Immature natural killer cell (primary cell): ENCODE measurements around the gene XIRP1. TPM values are rescaled to one million over a fixed set of nuclear protein-coding genes. Genes with fewer than 3 reads are reported as not detected.

ENCODE experiments used
- DNase-seq, 3 donors: peaks; one replicate each; pipeline ENCODE4 v3.0.0; 2022; ENCODE audit warnings: mixed read lengths in 1 of 3
- H3K27ac Mint-ChIP-seq, 6 donors: one replicate each; pipeline ENCODE4 v1.8.0; 2020; ENCODE audit warnings: mixed read lengths in 6 of 6, mild to moderate bottlenecking in 5 of 6, inconsistent platforms in 4 of 6, moderate library complexity in 3 of 6
- H3K27me3 Mint-ChIP-seq, 3 donors: one replicate each; pipeline ENCODE4 v1.8.0; 2020 to 2021; ENCODE audit warnings: low read depth in 3 of 3, mild to moderate bottlenecking in 3 of 3, mixed read lengths in 3 of 3, moderate library complexity in 3 of 3, inconsistent platforms in 1 of 3
- H3K36me3 Mint-ChIP-seq, 3 donors: one replicate each; pipeline ENCODE4 v1.8.0; 2020; ENCODE audit warnings: mixed read lengths in 3 of 3, inconsistent platforms in 2 of 3, mild to moderate bottlenecking in 2 of 3
- H3K4me1 Mint-ChIP-seq, 2 donors: one replicate each; pipeline ENCODE4 v1.8.0; 2020; ENCODE audit warnings: inconsistent platforms in 2 of 2, mild to moderate bottlenecking in 2 of 2, mixed read lengths in 2 of 2, moderate library complexity in 1 of 2
- H3K4me3 Mint-ChIP-seq, 5 donors: one replicate each; pipeline ENCODE4 v1.8.0; 2020; ENCODE audit warnings: mild to moderate bottlenecking in 5 of 5, mixed read lengths in 5 of 5, inconsistent platforms in 3 of 5, moderate library complexity in 3 of 5
- H3K9me3 Mint-ChIP-seq, 6 donors: one replicate each; pipeline ENCODE4 v1.8.0; 2020; ENCODE audit warnings: mild to moderate bottlenecking in 6 of 6, mixed read lengths in 6 of 6, inconsistent platforms in 4 of 6, moderate library complexity in 3 of 6
- polyA plus RNA-seq, 3 donors: library from polyadenylated mRNA; unstranded; fragments of 300-500 nt; fragmentation: Illumina TruSeq; gene quantifications; one replicate each; pipeline ENCODE4 v1.2.3, GENCODE V29; 2021

The XIRP1 gene
- polyA plus RNA-seq, 3 donors from 2014 or later, result 0.03 to 0.27 TPM; not detected in 1

DNA sequence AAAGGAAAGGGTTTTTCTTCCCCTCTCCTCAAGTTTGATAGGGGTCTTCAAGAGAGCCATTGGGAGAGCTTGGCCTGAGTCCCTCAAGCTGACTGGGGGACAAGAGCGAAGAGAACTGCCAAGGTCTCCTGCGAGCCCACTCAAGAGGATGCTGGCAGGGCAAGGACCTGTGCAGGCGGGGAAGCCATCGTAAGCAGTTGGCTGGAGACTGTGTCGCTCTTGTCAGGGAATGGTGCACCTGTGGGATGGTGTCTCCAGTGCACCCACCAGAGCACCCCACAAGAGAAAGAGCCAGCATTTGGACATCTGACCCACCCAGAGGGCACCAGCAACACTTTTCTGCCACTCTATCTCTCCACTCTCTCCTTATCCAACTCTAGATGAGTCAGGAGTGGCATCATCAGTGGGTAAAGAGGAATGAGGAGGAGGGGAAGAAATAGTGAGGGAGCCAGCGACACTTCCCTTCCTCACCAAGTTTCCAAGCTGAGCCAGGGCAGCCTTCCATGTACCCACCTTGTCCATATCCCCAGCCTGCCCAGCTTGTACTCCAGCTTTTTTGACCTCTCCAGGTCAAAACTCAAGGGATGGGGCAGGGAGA, 13.6 kb upstream of the XIRP1 start:
- DNase-seq, result no peak
- Mint-ChIP-seq H3K4me3 (no peak overlapping the region), H3K9me3 (no peaks in the 10 kb centered on the region), H3K36me3 (peaks cover 0 to 13% (median 7%) of the 10 kb centered on the region in 3 donors), H3K27me3 (peaks cover 0 to 3% (median 3%) of the 10 kb centered on the region in 3 donors), H3K4me1 (peaks cover 34 to 42% of the 10 kb centered on the region in 2 donors), H3K27ac (peak overlapping the region in 3 of 6 donors; percentile 2 to 66 (median 38))

DNA sequence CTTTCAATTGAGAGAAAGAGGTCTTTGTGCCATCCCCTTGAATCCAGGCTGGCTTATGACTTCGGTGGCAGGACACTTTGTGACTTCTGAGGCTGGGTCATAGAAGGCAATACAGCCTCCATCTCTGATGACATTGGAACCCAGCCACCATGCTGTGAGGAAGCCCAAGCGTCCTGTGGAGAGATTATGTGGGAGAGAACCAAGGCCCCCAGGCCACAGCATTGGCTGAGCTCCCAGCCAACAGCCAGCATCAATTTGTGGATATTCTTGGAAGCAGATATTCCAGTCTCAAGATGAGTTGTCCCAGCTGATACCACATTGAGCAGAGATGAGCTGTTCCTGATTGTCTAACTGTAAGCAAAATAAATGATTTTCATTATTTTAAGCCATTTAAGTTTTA, 12.7 kb upstream of the XIRP1 start:
- no peak for DNase-seq
- H3K4me1 Mint-ChIP-seq, result peaks cover 26 to 35% of the 10 kb centered on the region in 2 donors
- H3K9me3 Mint-ChIP-seq, result no peaks in the 10 kb centered on the region
- H3K27me3 Mint-ChIP-seq, result peaks cover 0 to 3% (median 3%) of the 10 kb centered on the region in 3 donors
- no peak overlapping the region for H3K4me3 Mint-ChIP-seq
- peaks cover 0 to 13% (median 4%) of the 10 kb centered on the region in 3 donors for H3K36me3 Mint-ChIP-seq
- H3K27ac Mint-ChIP-seq, result no peak overlapping the region

DNA sequence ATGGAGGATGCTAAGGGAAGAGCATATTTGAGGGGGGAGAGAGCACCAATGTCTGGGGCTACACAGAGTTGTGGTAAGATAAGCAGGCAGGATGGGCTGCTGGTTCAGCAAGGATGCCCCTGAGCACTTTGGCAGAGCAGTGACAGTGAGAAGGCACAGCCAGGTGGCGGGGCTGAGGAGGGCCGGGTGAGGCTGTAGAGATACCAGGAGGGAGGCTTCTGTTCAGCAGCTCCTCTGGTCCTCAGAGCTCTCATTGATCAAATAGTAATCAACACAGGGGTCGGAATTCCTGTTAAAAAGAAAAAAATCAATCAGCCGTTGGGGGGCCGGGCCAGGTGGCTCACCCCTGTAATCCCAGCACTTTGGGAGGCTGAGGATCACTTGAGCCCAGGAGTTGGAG, 11.5 kb upstream of the XIRP1 start:
- H3K4me3 Mint-ChIP-seq, result no peak overlapping the region
- peaks cover 13 to 22% of the 10 kb centered on the region in 2 donors for H3K4me1 Mint-ChIP-seq

DNA sequence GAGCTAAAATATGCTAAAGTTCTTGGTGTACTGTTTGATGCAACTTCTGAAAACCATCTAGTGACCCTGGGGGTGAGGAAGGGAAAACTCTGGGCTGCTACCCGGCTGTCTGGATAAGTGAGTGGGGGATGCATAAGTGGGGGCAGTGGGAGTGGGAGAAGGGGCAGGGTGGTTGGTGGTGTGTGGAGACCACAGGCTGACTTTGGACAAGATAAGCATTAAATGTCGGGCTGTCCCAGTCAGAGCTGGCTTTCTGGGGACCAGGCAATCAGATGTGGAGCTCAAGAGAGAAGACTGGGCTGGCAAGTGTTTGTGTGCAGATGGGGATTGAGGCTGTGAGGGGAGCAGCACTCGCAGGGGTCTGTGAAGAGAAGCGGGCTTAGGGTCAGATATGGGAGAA, 11.0 kb upstream of the XIRP1 start:
- peaks cover 9 to 18% of the 10 kb centered on the region in 2 donors for H3K4me1 Mint-ChIP-seq
- DNase-seq, result no peak
- H3K27me3 Mint-ChIP-seq, result peaks cover 0 to 3% (median 0%) of the 10 kb centered on the region in 3 donors
- peak overlapping the region in 1 of 6 donors; percentile 28 for H3K27ac Mint-ChIP-seq
- no peaks in the 10 kb centered on the region for H3K9me3 Mint-ChIP-seq
- H3K36me3 Mint-ChIP-seq, result peaks cover 0 to 10% (median 3%) of the 10 kb centered on the region in 3 donors
- H3K4me3 Mint-ChIP-seq, result no peak overlapping the region

More for the DNA sequence above, 11.5 kb upstream of the XIRP1 start:
- no peaks in the 10 kb centered on the region for H3K9me3 Mint-ChIP-seq
- DNase-seq, result no peak
- H3K27ac Mint-ChIP-seq, result peak overlapping the region in 1 of 6 donors; percentile 28
- peaks cover 0 to 10% (median 3%) of the 10 kb centered on the region in 3 donors for H3K36me3 Mint-ChIP-seq
- H3K27me3 Mint-ChIP-seq, result peaks cover 0 to 3% (median 3%) of the 10 kb centered on the region in 3 donors

DNA sequence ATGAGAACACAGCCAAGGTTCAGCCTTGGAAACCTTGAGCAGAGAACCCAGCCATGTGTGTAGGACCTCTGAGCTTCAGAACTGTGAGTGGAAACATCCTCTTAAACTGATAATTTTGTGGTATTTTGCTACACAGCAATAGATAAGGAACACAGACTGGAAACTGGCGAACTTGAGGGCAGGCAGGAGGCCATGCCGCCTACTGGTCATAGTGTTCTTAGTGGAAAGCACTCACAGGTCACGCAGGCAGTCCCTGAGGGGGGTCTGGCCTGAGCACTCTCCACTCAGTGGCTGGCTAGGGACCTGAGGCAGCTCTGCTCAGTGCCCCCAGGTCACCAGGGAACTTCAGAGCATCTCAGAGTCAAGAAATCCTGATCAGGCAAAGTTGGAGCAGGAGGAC, 9.7 kb upstream of the XIRP1 start:
- Mint-ChIP-seq H3K4me3 (no peak overlapping the region), H3K27ac (no peak overlapping the region), H3K27me3 (no peaks in the 10 kb centered on the region), H3K9me3 (no peaks in the 10 kb centered on the region), H3K4me1 (peaks cover 0 to 8% of the 10 kb centered on the region in 2 donors), H3K36me3 (peaks cover 0 to 10% (median 3%) of the 10 kb centered on the region in 3 donors)
- no peak for DNase-seq

DNA sequence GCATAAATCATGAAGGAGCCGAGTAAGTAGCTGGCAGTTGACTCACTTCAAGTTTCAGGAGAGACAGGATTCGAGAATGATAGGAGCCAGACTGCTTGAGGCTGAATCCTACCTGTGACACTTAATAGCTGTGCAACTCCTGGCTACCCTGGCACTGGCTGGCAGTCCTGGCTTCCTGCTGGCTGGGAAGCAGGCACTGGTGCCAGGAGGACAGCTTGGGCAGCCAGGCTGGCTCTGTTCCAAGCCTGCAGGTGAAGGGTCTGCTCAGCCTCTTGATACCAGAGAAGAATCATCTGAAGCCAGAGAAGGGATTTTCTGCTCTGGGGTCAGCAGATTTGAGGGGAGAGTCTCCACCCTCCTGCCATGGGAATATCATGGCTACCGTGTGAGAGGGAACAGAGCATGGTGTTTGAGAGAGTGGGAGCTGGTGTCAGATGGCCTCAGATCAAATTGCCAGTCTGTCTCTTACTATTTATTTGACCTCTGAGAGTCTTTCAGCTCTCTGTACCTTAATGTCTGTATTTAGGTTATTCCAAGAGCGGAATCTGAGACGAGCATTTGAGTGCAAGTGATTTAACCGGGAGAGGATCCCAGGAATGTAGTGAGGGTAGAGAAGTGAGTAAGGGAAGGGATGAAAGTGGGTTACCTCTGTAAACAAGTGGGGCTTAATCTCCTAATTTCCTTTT, 4.4 kb upstream of the XIRP1 start:
- Mint-ChIP-seq H3K9me3 (no peaks in the 10 kb centered on the region), H3K36me3 (no peaks in the 10 kb centered on the region), H3K27ac (peak overlapping the region in 1 of 6 donors; percentile 43), H3K27me3 (peaks cover 0 to 2% (median 0%) of the 10 kb centered on the region in 3 donors), H3K4me1 (peaks cover 12% of the 10 kb centered on the region in 2 donors), H3K4me3 (no peak overlapping the region)
- DNase-seq, result no peak

DNA sequence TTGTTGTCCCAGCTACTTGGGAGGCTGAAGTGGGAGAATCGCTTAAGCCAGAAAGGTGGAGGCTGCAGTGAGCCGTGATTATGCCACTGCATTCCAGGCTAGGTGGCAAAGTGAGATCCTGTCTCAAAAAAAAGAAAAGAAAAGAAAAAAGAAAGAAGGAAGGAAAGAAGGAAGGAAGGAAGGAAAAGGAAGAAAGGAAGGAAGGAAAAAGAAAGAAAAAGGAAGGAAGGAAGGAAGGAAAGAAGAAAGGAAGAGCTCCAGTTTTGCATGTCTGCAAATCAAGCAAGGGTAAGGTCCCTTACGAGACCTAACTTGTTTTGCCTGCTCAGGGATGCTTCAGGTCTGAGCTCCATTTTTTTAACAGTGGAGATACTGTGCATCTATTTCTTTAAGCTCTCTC, 3.6 kb upstream of the XIRP1 start:
- Mint-ChIP-seq H3K4me3 (no peak overlapping the region), H3K27me3 (peaks cover 0 to 2% (median 0%) of the 10 kb centered on the region in 3 donors), H3K27ac (no peak overlapping the region), H3K36me3 (no peaks in the 10 kb centered on the region), H3K4me1 (peaks cover 10 to 14% of the 10 kb centered on the region in 2 donors), H3K9me3 (no peaks in the 10 kb centered on the region)
- DNase-seq, result no peak

DNA sequence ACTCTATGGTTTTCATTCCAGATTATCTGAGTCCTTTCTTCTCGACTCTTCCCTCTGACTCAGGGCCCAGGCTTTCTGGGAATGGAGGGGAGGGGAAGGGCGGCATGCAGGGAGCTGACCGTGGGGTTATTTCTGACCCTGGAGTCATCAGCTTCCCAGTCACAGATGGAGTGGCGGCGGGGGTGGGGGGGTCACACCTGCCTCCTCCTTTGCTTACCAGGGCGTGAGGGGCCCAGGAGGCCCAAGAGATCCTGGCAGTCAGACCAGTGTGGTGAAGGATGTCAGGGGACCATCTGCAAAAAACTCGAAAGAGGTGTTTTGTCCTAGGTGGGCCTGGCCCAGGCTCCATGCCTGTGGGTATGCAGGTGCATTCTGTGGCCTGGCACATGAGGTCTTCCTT, 996 bp upstream of the XIRP1 start:
- Mint-ChIP-seq H3K36me3 (no peaks in the 10 kb centered on the region), H3K9me3 (no peaks in the 10 kb centered on the region), H3K27me3 (peaks cover 0 to 2% (median 0%) of the 10 kb centered on the region in 3 donors), H3K27ac (peak overlapping the region in 1 of 6 donors; percentile 67), H3K4me3 (no peak overlapping the region), H3K4me1 (peaks cover 23 to 28% of the 10 kb centered on the region in 2 donors)
- DNase-seq, result no peak

DNA sequence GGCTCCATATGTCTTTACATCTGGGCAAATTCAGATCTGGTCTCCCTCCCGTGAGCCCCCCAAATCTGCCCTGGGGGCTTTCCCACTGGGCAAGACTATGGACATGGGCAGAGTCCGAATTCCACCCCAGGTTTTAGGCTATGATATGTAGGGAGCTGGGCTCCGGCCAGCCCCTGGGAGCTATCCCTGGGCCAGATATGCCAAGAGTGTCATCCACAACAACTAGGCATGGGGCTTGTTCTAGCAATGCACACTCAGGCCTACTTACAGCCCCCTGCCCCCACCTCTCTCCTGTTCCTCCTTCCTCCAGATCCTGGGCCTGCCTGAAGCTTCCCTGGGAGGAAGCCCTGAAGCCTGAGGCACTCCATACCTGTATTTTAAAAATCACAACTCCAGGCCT, 622 bp downstream of the XIRP1 start:
- Mint-ChIP-seq H3K9me3 (no peaks in the 10 kb centered on the region), H3K4me3 (no peak overlapping the region), H3K36me3 (no peaks in the 10 kb centered on the region), H3K4me1 (peaks cover 23 to 28% of the 10 kb centered on the region in 2 donors), H3K27me3 (peaks cover 0 to 2% (median 0%) of the 10 kb centered on the region in 3 donors), H3K27ac (peak overlapping the region in 2 of 6 donors; percentile 4 to 45)
- DNase-seq, result no peak

DNA sequence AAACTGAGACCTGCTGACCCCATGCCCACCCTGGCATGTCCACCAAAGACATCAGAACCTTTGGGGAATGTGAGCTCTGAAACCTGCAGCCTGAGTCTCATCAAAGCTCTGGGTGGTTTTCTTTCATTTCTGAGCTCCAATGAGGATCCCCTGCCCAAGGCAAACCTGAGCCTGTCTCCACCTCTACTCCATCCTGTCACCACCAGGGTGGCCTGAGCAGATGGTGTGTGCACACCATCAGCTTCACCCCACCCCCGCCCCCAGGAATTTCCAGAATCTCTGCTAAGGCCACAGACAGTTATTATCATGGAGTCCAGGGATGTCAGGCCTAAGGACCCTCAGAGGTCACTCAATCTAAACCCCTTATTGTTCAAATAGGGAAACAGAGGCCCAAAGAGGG, 1.3 kb downstream of the XIRP1 start:
- no peaks in the 10 kb centered on the region for H3K36me3 Mint-ChIP-seq
- peaks cover 23 to 28% of the 10 kb centered on the region in 2 donors for H3K4me1 Mint-ChIP-seq
- H3K27me3 Mint-ChIP-seq, result peaks cover 0 to 2% (median 0%) of the 10 kb centered on the region in 3 donors
- no peaks in the 10 kb centered on the region for H3K9me3 Mint-ChIP-seq
- no peak for DNase-seq
- peak overlapping the region in 1 of 6 donors; percentile 26 for H3K27ac Mint-ChIP-seq
- H3K4me3 Mint-ChIP-seq, result no peak overlapping the region

DNA sequence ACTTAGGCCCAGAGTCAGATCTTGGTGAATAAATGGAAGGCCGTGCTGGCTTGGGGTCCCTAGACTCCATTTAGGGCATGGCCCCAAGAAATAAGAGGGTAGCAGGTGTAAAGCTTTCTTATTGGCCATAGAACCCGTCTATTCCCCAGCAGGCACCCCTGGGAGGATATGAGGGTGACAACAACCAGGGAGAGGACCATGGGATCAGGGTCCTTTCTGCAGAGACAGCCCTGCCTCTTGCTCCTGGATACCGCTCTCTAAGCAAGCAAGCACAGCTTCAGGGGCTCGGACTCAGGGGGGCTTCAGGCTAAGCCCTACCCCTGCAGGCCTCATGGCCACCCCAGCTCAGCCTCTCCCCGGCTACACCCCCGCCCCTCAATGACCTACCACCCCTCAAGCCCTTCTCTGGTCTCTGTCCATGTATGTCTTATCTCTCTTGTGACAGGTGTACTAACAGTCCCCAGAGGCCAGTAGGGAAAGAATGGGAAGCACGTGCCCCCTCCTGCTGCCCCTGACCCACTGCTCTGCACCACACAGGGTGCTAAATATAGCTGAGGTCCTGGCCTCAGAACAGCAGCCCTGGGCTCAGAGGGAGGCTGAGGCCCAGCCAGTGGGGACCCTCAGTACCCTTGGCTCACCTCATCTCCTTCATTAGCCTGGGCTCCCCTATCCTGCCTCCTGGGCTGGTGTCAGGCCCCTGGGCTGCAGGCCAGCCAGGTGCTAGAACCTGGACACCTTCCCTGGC, 1.9 kb downstream of the XIRP1 start:
- H3K27me3 Mint-ChIP-seq, result no peaks in the 10 kb centered on the region
- peak overlapping the region in 5 of 6 donors; percentile 28 to 92 (median 75) for H3K27ac Mint-ChIP-seq
- DNase-seq, result no peak
- no peaks in the 10 kb centered on the region for H3K36me3 Mint-ChIP-seq
- H3K9me3 Mint-ChIP-seq, result no peaks in the 10 kb centered on the region
- H3K4me3 Mint-ChIP-seq, result no peak overlapping the region
- peaks cover 23 to 28% of the 10 kb centered on the region in 2 donors for H3K4me1 Mint-ChIP-seq

DNA sequence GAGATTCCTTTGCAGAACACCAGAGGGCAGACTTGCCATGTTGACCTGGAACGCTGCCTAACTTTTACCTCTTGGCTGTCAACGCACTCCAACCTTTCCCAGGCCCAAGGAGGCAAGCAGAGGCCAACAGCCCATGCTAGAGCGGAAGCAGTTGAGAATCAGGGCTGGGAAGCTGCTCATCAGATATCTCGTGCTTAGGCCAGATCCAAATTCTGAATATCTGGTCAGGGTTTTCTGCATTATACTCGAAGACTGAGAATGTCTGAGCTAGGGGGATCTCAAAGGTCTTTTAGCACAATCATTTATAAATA, 2.5 kb downstream of the XIRP1 start:
- H3K9me3 Mint-ChIP-seq, result no peaks in the 10 kb centered on the region
- H3K27ac Mint-ChIP-seq, result peak overlapping the region; percentile 62 to 92 (median 77)

DNA sequence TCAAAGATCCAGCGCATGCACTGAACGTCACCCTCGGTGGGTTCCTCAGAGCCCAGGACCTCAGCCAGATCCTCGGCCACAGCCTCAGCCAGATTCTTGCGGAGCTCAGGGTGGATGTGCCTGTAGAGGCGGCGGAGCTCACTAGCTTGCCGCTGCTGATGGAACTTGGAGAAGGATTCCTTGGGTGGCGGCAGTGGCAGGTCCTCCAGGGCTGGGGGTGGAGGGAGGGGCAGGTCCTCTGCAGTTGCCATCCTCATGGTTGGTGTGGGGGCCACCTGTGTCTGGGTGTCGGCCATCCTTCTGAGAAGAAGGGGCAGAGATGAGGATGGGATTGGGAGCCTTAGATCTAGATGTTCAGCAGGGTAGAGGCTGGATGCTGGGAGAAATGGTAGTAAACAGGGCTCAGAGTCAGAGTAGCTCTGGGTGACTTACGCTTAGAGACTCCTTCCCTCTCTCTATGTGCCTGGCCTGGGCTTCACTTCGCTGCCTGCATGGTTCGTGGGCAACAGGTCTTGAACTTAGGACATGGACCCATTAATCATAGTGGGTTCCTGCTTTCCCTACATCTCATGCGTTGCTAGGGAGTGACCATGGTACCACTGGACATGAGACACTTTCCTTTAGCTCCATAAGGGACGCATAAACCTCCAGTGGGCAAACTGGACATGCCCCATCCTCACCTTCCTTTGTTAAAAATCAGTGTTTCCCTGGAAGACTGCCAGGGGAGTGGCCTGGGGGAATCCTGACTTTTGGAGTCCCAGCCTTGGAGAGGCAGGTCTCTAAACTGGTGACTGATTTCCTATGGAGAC, 3.0 kb downstream of the XIRP1 start:
- H3K36me3 Mint-ChIP-seq, result no peaks in the 10 kb centered on the region
- no peaks in the 10 kb centered on the region for H3K27me3 Mint-ChIP-seq
- peak overlapping the region in 4 of 6 donors; percentile 62 to 92 (median 82) for H3K27ac Mint-ChIP-seq
- DNase-seq, result no peak
- peaks cover 23 to 28% of the 10 kb centered on the region in 2 donors for H3K4me1 Mint-ChIP-seq
- peak overlapping the region in 1 of 5 donors; percentile 51 for H3K4me3 Mint-ChIP-seq
- no peaks in the 10 kb centered on the region for H3K9me3 Mint-ChIP-seq

More for the DNA sequence above, 2.5 kb downstream of the XIRP1 start:
- Mint-ChIP-seq H3K27me3 (no peaks in the 10 kb centered on the region), H3K4me3 (peak overlapping the region in 2 of 5 donors; percentile 9 to 51), H3K36me3 (no peaks in the 10 kb centered on the region), H3K4me1 (peaks cover 23 to 28% of the 10 kb centered on the region in 2 donors)
- DNase-seq, result peak; percentile 71 to 79 (median 75)
